ENCODE data around the gene ABCA1.

DNA sequence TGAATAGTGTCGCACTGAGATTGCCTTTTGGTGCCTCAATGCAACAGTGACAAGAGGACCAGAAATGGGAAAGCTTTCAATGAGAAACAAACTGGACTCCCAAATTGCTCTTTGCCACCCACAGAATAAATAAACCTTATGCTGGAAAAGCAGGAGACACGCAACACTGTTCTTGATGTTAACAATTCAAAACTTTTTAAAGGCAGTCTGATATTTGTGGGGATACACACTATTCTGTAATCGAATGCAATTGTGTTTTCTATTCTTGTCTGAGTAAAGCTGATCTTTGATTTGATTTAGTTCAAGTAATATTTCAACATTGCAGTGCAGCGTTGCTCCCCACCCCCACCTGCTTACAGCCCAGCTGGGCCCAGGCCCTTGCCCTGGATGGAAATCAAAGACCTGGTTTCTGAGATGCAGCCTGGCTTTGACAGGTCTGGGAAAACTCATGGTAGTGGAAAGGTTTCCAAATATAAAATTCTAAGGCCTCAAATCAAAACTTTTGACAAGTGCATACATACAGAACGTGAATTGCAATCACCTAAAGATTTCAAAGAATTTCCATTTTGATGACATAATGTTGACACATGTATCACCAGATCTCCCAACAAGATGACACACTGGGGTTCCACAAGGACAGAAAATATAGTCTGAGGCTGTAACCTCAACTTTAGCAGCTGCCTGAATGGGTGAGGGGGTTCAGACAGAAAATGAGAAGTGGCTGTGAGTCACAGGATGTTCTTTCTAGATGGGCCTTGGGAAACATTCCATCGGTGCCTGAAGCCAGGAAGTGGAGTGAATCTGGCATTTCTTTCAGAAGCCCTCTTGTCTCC, 55.1 kb downstream of the ABCA1 start:
- TF ChIP-seq, protein P1, sequence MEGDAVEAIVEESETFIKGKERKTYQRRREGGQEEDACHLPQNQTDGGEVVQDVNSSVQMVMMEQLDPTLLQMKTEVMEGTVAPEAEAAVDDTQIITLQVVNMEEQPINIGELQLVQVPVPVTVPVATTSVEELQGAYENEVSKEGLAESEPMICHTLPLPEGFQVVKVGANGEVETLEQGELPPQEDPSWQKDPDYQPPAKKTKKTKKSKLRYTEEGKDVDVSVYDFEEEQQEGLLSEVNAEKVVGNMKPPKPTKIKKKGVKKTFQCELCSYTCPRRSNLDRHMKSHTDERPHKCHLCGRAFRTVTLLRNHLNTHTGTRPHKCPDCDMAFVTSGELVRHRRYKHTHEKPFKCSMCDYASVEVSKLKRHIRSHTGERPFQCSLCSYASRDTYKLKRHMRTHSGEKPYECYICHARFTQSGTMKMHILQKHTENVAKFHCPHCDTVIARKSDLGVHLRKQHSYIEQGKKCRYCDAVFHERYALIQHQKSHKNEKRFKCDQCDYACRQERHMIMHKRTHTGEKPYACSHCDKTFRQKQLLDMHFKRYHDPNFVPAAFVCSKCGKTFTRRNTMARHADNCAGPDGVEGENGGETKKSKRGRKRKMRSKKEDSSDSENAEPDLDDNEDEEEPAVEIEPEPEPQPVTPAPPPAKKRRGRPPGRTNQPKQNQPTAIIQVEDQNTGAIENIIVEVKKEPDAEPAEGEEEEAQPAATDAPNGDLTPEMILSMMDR (IDR thresholded peaks at IDR 0.05) = no peak
- no peak for TF ChIP-seq POLR2A (IDR thresholded peaks at IDR 0.05)
